ENCODE data around the gene OR8B8.

GRCh38 chr11:124473476-124473875 is 28.0 kb upstream of the OR8B8 start:
- TF ChIP-seq CTCF (IDR thresholded peaks at IDR 0.05): no peak
- TF ChIP-seq POLR2A (IDR thresholded peaks at IDR 0.05): no peak

Measured in body of pancreas (tissue), 4 donors.